WTC11 (cell line): ENCODE measurements around the gene MT1H. TPM values are rescaled to one million over a fixed set of nuclear protein-coding genes. Genes with fewer than 3 reads are reported as not detected.
A peak's percentile ranks its signal among the peaks of the same experiment; 100 is the strongest.

Experiments used
- ATAC-seq: fragments of 200-7000 bp; cut with Tn5 transposase; 2 replicates; pipeline ENCODE4 v1.10.0; 2021; ENCODE audit warnings: mild to moderate bottlenecking, moderate library complexity
- CTCF ChIA-PET: fragments of 300-600 bp; sonication (Branson Sonifier 250); formaldehyde crosslinking; loops from one replicate; lab custom pipeline; 2021; ENCODE audit warnings: antibody characterized with exemption; lab: Charles Lee
- POLR2A ChIA-PET: fragments of 350-600 bp; sonication (Branson Sonifier 250); formaldehyde crosslinking; loops from one replicate; lab custom pipeline; 2021; ENCODE audit warnings: antibody characterized with exemption; lab: Charles Lee
- DNase-seq: peaks from one replicate; pipeline ENCODE4 v3.0.0; 2021; ENCODE audit warnings: low spot score
- H3K27ac Mint-ChIP-seq: 2 replicates; pipeline ENCODE4 v1.8.0; 2021; ENCODE audit warnings: mixed read lengths
- H3K27me3 Mint-ChIP-seq: 2 replicates; pipeline ENCODE4 v1.8.0; 2021; ENCODE audit warnings: low read depth, mild to moderate bottlenecking, moderate library complexity, mixed read lengths
- H3K36me3 Mint-ChIP-seq: 2 replicates; pipeline ENCODE4 v1.8.0; 2021; ENCODE audit warnings: mixed read lengths
- H3K4me1 Mint-ChIP-seq: 2 replicates; pipeline ENCODE4 v1.8.0; 2022; ENCODE audit warnings: mixed read lengths
- H3K4me3 Mint-ChIP-seq: 2 replicates; pipeline ENCODE4 v1.8.0; 2021; ENCODE audit warnings: mild to moderate bottlenecking, moderate library complexity, mixed read lengths
- H3K9me3 Mint-ChIP-seq: 2 replicates; pipeline ENCODE4 v1.8.0; 2021; ENCODE audit warnings: mixed read lengths
- EMX1 ChIP-seq: fragments of 250-450 bp; sonication (Bioruptor Pico); IDR thresholded peaks from 2 replicates; pipeline ENCODE4 v1.8.0; 2021; ENCODE audit warnings: mild to moderate bottlenecking
- FOXP1 ChIP-seq: sonication (generic); formaldehyde crosslinking; IDR thresholded peaks from 2 replicates; pipeline ENCODE4 v1.8.0; 2022; ENCODE audit warnings: missing genetic modification reagents, mild to moderate bottlenecking, moderate library complexity, borderline replicate concordance
- FOXP4 ChIP-seq: sonication (generic); formaldehyde crosslinking; IDR thresholded peaks from 2 replicates; pipeline ENCODE4 v1.8.0; 2022; ENCODE audit warnings: mild to moderate bottlenecking, missing genetic modification reagents
- NFATC4 ChIP-seq: fragments of 250-450 bp; sonication (Bioruptor Pico); IDR thresholded peaks from 2 replicates; pipeline ENCODE4 v1.9.0; 2021; ENCODE audit warnings: mild to moderate bottlenecking
- NFE2L1 ChIP-seq: sonication (generic); formaldehyde crosslinking; IDR thresholded peaks from 2 replicates; pipeline ENCODE4 v1.8.1; 2023; ENCODE audit warnings: missing genetic modification reagents
- ZNF138 ChIP-seq: sonication (generic); formaldehyde crosslinking; conservative IDR thresholded peaks from 2 replicates; pipeline ENCODE4 v1.8.1; 2022; ENCODE audit warnings: mild to moderate bottlenecking, moderate library complexity, missing genetic modification reagents
- ZNF317 ChIP-seq: sonication (generic); formaldehyde crosslinking; IDR thresholded peaks from 2 replicates; pipeline ENCODE4 v1.8.1; 2023; ENCODE audit warnings: low read depth, mild to moderate bottlenecking, moderate library complexity, missing genetic modification reagents, borderline replicate concordance
- total RNA-seq: library from RNA; stranded (reverse); gene quantifications from 3 replicates; pipeline ENCODE4 v1.2.3, GENCODE V29; 2021
- TF ChIP-seq, protein P1 (sequence below): sonication (generic); formaldehyde crosslinking; IDR thresholded peaks from 2 replicates; pipeline ENCODE4 v1.8.1; 2022; ENCODE audit warnings: mild to moderate bottlenecking, missing genetic modification reagents, moderate library complexity, borderline replicate concordance
- TF ChIP-seq, protein P2 (sequence below): sonication (generic); formaldehyde crosslinking; IDR thresholded peaks from 2 replicates; pipeline ENCODE4 v1.8.0; 2022; ENCODE audit warnings: missing genetic modification reagents
- TF ChIP-seq, protein P3 (sequence below): fragments of 250-450 bp; sonication (Bioruptor Pico); IDR thresholded peaks from 2 replicates; pipeline ENCODE4 v1.8.0; 2021; ENCODE audit warnings: mild to moderate bottlenecking
- TF ChIP-seq, protein P4 (sequence below): sonication (generic); formaldehyde crosslinking; IDR thresholded peaks from 2 replicates; pipeline ENCODE4 v1.8.0; 2022; ENCODE audit warnings: mild to moderate bottlenecking, missing genetic modification reagents
- TF ChIP-seq, protein P5 (sequence below): fragments of 250-450 bp; sonication (Bioruptor Pico); conservative IDR thresholded peaks from 2 replicates; pipeline ENCODE4 v1.9.0; 2021; ENCODE audit warnings: mild to moderate bottlenecking
- TF ChIP-seq, protein P6 (sequence below): sonication (generic); formaldehyde crosslinking; IDR thresholded peaks from 2 replicates; pipeline ENCODE4 v1.8.1; 2023; ENCODE audit warnings: mild to moderate bottlenecking, moderate library complexity, missing genetic modification reagents

MT1H gene
- total RNA-seq, 1 experiment from 2014 or later: 122 TPM

- no peak within 1 kb of the TSS for H3K27ac Mint-ChIP-seq
- peaks cover 98% of the 10 kb centered on the region for H3K27me3 Mint-ChIP-seq
- peaks cover 8% of the 10 kb centered on the region; the same call in 1 of the 2 replicates for H3K9me3 Mint-ChIP-seq
- POLR2A ChIA-PET: interaction anchor here (0.6 to 4.9 kb wide), 19 partner anchors 8 to 78 kb away, joined by 3 to 68 read pairs (median 4); partner anchors contain the start of genes MT1A, MT1F, MT1G and MT1H
- DNase-seq: peak; percentile 67
- peaks cover 2% of the 10 kb centered on the region; the same call in 1 of the 2 replicates for H3K36me3 Mint-ChIP-seq
- CTCF ChIA-PET: interaction anchor here (0.7 to 2.4 kb wide), 7 partner anchors 7 to 76 kb away, joined by 3 to 8 read pairs (median 6); partner anchors contain the start of gene MT2A
- H3K4me3 Mint-ChIP-seq: peak within 1 kb of the TSS; percentile 77
- H3K4me1 Mint-ChIP-seq: peaks cover 49% of the 10 kb centered on the region
- ATAC-seq: peak; percentile 77
- TF ChIP-seq NFE2L1 (CRISPR knock-in tag) (no peak), ZNF138 (CRISPR knock-in tag) (no peak), EMX1 (CRISPR knock-in tag) (no peak), FOXP1 (CRISPR knock-in tag) (0 out of 2 replicates have a peak, but pooled peaks have one; percentile 67), FOXP4 (no peak), NFATC4 (CRISPR knock-in tag) (no peak), ZNF317 (CRISPR knock-in tag) (0 out of 2 replicates have a peak, but pooled peaks have one; percentile 14)
- TF ChIP-seq, protein P1, sequence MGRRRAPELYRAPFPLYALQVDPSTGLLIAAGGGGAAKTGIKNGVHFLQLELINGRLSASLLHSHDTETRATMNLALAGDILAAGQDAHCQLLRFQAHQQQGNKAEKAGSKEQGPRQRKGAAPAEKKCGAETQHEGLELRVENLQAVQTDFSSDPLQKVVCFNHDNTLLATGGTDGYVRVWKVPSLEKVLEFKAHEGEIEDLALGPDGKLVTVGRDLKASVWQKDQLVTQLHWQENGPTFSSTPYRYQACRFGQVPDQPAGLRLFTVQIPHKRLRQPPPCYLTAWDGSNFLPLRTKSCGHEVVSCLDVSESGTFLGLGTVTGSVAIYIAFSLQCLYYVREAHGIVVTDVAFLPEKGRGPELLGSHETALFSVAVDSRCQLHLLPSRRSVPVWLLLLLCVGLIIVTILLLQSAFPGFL (CRISPR knock-in tag): peak; percentile 59; the same call in 1 of the 2 replicates
- TF ChIP-seq, protein P2, sequence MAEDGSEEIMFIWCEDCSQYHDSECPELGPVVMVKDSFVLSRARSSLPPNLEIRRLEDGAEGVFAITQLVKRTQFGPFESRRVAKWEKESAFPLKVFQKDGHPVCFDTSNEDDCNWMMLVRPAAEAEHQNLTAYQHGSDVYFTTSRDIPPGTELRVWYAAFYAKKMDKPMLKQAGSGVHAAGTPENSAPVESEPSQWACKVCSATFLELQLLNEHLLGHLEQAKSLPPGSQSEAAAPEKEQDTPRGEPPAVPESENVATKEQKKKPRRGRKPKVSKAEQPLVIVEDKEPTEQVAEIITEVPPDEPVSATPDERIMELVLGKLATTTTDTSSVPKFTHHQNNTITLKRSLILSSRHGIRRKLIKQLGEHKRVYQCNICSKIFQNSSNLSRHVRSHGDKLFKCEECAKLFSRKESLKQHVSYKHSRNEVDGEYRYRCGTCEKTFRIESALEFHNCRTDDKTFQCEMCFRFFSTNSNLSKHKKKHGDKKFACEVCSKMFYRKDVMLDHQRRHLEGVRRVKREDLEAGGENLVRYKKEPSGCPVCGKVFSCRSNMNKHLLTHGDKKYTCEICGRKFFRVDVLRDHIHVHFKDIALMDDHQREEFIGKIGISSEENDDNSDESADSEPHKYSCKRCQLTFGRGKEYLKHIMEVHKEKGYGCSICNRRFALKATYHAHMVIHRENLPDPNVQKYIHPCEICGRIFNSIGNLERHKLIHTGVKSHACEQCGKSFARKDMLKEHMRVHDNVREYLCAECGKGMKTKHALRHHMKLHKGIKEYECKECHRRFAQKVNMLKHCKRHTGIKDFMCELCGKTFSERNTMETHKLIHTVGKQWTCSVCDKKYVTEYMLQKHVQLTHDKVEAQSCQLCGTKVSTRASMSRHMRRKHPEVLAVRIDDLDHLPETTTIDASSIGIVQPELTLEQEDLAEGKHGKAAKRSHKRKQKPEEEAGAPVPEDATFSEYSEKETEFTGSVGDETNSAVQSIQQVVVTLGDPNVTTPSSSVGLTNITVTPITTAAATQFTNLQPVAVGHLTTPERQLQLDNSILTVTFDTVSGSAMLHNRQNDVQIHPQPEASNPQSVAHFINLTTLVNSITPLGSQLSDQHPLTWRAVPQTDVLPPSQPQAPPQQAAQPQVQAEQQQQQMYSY (CRISPR knock-in tag): peak; percentile 90
- TF ChIP-seq, protein P3, sequence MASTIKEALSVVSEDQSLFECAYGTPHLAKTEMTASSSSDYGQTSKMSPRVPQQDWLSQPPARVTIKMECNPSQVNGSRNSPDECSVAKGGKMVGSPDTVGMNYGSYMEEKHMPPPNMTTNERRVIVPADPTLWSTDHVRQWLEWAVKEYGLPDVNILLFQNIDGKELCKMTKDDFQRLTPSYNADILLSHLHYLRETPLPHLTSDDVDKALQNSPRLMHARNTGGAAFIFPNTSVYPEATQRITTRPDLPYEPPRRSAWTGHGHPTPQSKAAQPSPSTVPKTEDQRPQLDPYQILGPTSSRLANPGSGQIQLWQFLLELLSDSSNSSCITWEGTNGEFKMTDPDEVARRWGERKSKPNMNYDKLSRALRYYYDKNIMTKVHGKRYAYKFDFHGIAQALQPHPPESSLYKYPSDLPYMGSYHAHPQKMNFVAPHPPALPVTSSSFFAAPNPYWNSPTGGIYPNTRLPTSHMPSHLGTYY (CRISPR knock-in tag): no peak
- TF ChIP-seq, protein P4, sequence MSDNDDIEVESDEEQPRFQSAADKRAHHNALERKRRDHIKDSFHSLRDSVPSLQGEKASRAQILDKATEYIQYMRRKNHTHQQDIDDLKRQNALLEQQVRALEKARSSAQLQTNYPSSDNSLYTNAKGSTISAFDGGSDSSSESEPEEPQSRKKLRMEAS (CRISPR knock-in tag): peak; percentile 57
- TF ChIP-seq, protein P5, sequence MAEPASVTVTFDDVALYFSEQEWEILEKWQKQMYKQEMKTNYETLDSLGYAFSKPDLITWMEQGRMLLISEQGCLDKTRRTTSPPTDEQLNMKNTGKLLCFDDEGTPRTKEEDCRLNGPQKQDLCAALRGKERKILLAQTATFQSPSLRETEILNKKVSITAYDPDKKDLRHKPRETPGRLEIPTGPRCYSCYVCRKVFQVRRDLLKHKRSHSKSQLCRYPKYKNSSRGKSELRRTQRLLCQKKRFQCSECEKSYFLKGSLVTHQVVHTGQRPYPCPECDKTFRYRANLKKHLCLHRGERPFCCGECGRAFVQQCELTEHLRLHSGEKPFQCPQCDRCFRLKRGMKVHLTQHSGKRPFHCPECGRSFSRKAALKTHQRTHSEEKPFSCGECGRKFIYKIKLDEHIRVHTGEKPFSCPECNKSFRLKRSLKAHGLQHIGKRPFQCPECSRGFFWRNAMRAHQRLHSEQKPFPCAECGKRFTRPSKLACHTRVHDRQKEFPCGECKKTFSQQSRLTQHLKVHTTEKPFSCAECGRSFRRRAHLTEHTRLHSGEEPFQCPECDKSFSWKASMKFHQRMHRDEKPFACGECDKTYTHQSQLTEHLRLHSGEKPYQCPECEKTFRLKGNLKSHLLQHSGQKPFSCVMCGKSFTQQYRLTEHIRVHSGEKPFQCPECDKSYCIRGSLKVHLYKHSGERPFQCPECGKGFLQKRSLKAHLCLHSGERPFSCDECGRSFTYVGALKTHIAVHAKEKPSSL (CRISPR knock-in tag): no peak
- TF ChIP-seq, protein P6, sequence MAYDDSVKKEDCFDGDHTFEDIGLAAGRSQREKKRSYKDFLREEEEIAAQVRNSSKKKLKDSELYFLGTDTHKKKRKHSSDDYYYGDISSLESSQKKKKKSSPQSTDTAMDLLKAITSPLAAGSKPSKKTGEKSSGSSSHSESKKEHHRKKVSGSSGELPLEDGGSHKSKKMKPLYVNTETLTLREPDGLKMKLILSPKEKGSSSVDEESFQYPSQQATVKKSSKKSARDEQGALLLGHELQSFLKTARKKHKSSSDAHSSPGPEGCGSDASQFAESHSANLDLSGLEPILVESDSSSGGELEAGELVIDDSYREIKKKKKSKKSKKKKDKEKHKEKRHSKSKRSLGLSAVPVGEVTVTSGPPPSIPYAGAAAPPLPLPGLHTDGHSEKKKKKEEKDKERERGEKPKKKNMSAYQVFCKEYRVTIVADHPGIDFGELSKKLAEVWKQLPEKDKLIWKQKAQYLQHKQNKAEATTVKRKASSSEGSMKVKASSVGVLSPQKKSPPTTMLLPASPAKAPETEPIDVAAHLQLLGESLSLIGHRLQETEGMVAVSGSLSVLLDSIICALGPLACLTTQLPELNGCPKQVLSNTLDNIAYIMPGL (CRISPR knock-in tag): peak; percentile 69
Observed at GRCh38 chr16:56625140-56625942, 44.3 kb upstream of the MT1H start, which contains the start of gene MT1E. TSS of gene MT1E (plus strand) at chr16:56625781. CDS start at chr16:56625852, 71 bp downstream.
